NCI-H1092 (cell line): Measurements from ENCODE around the gene GMDS.
A peak's percentile ranks its signal among the peaks of the same experiment; 100 is the strongest.
"Not testable (repeated sequence)": the region's sequence is repeated elsewhere in the genome, so short reads cannot be mapped to it uniquely, and the experiment has no call there.

Experiments
- DNase-seq: peaks from one replicate; lab custom pipeline; 2025; lab: John Stamatoyannopoulos, UW

GMDS gene

DNA sequence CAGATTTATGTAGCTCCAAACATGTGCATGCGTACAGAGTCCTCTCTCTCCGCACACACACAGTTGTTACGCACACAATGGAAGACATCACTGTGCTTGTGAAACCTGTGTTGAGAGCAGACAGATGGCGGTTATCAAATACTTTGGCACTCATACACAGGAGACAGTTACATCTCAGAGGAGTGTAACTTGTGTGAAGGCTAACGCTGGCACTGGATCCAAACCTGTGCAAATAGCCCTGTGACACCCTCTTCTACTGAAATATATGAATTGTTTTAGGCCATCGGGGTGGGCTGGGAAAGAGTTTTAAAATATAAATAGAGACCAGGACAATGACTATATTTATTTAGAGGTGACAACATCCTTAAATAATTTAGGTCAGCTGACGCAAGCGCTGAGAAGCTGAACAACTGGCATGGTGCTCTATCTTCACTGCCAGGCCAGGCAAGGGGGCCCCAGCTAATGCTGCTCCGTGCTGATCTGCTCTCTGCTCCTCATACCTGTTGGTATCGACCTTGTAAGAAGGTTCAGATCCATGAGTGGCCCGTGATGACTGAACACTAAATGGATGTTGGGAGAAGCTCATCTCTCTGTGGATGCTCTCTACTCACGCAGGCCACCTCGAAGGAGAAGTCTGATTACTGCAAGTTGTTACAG, 566.2 kb downstream of the GMDS start:
- peak; percentile 22 for DNase-seq

DNA sequence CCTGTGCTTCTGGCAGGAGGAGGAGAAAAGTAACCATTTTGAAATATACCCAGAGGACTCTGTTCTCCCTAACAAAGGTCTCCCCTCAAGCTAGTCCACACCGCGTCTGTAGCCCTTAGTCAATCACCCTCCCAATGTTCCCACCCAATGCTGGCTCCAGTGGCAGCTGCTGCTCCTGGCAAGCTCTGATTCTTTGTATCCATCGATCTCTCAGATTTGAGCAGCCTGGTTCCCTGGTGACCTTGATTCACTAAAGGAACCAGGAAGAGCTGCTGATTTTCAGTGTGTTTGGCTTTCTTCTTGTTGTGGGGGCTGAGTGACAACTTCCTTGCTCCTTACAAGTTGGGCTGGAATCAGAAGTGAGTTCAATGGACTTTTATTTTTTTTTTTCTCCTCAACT, 567.2 kb downstream of the GMDS start:
- DNase-seq: peak; percentile 39

DNA sequence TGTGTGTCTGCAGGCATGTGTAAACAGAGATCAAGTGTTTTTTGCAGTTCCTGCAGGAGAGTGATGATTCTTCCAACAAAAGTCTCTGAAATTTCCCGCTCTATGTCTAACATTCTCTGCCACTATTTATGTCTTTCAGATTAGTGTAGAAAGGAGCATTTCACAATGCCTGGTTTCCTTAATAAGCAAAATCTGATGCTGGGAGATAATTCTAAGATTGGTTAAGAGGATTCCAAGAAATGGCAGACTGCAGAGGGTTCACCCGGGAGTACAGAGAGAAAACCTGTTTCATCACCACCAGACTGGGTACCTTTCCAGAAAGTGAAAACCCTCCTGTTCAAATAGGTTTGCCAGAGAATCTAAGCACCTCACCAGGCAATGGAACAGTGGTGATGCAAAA, 573.0 kb downstream of the GMDS start:
- DNase-seq: no peak

DNA sequence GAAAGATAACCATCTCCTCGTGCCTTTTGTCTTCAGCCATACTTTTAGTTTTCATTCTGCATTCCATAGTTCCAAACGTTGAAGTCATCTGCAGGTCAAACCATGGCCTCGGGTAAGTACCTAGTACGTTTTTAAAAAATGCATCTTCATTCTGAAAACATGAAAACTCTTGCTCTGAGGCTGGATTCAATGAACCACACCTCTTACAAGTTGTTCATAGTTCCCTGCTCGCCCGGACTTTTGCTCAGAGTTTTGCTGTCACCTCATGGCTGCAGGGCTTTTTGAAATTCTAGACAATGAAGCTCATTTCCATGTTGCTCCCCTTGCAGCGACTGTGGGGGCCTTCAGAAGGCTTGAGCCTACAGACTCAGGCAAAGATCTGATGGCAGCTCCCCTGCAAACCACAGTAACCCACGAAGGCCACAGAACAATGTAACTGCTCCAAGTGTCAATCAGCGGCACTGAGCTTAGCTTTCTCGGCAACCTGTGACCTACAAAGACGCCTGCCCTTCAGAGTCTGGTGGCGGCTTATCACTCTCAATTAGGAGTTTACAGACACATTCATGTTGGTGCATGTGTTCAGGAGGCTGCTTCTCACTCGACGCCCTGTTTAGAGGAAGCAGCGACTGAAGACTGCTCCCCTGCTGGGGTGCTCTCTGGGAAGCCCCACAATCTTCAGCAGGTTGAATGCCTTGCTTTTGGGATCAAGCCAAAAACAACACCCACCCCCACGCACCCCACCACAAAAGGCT, 574.5 kb downstream of the GMDS start:
- no peak for DNase-seq

DNA sequence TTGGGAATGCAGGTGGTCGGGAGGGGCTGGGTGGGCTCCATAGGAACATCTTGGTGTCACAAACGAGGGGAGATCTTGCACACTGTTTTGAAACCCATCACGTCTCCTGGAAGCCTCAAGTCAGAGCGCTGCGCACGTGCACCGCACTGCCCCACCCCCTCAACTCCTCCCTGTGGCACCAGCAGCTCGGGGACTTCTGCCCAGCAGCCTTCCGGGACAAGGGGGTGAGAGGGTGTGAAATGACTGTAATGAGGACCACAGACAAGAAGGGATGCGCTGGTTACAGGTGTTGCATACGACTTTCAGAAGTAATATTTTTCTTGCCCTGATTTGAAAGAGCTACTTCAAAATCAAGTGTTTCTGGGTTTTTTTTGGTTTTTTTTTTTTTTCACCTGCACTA, 575.4 kb downstream of the GMDS start:
- DNase-seq: no peak

DNA sequence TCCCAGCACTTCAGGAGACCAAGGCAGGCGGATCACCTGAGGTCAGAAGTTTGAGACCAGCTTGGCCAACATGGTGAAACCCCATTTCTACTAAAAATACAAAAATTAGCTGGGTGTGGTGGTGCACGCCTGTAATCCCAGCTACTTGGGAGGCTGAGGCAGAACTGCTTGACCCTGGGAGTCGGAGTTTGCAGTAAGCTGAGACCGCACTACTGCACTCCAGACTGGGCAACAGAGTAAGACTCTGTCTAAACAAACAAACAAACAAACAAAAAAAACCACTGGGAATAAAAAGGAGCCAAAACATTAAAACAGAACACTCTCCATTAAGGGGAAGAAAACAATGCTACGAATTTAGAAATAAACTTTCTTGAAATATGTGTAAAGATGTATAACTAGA, 576.9 kb downstream of the GMDS start:
- DNase-seq: not testable (repeated sequence)

DNA sequence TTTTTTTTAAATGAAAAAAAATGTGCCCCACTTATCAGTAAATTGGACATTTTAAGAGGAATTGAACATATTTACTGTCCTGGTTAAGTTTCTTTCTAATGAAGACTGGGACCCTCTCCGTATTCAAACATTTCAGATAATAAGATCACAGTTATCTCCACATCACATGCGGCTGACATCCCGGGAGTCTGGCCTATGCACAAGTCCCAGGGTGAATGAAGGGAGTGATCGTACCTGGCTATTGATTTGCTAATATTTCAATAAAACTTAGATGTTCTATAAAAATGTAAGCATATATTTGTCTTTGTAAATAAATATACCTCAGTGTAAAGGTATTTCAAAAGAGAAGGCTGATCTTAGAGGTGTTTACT, 577.6 kb downstream of the GMDS start:
- DNase-seq: no peak

DNA sequence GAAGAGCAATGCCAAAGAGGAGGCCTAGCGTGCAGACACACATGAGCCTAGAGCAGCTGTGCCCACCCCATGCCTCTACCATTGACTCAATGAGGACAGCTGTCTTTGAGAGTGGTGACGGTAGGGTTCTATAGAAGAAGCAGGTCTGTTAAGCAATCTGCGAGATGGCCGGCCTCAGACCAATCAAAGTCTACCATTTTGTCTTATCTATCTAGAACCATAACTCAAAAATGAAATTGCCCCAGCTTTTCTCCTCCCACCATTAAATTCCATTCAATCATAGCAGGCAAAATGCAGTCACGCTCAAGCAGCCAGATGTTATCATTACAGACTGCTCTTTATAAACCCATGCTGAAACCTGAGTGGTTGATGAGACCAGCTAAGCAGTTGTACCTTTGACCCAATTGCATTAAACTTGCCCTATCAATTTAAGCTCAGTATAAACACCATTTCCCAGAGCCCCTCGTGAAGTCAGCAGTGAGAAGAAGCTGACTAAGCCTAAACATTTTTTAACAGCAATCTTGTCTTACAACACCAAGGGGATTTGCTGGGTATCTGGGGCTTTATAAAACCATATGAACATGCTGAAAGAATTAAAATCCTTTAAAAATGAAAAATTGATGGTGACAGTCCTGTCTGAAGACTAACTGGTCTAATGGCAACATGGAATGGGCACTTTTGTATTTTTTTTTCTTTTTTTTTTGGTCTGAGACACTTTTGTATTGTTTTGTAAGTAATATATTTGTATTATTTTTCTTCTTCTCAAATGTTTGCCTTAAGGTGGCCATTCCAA, 578.2 kb downstream of the GMDS start:
- DNase-seq: no peak

DNA sequence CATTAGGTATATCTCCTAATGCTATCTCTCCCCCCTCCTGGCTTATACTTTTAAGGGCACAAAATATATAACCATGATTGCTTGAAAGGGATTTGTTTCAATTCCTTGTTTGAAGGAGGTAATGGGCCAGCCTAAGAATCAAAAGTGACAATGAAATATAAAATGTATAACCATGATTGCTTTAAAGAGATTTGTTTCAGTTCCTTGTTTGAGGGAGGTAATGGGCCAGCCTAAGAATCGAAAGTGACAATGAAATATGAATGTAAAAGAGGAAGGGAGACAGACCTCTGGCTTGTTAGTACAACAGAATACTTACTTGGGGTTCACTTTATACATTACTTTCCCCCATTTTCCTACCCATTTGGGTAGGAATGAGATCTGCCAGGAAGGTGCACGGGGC, 580.2 kb downstream of the GMDS start:
- no peak for DNase-seq

DNA sequence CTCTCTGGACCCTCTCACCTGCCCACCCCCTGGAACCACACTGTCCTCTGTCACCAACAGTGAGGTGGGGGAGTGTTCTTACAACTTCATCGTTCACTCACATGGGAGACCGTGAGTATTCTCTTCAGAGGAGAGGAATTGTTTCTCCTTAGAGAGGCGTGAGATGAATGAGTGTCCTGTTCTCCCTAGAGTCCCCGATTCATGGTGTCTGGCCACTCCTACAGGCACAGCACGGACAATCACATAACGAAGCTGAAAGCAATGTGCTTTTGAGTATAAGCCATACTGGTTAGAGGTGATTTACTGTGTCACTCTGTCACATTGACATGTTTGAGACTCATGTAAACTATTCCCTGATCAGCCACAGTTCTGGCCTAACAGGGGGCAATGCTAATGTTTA, 581.1 kb downstream of the GMDS start:
- no peak for DNase-seq

DNA sequence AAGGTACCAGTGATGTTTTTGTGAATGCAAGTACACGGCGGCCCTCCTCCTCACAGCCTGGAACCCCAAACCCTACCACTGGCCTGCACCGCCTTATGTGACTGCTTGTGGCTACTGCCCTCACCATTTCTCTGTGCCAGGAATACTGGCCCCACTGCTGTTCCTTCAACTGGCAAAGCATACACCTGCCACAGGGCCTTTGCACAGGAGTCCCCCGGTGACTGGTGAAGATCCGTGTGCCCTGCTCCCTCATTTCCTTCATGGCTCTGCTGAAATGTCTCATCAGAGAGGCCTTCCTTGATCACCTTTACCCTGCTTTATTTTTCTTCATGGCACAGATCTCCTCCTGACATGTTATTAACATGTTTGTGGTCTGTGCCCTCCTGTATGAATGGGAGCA, 581.9 kb downstream of the GMDS start:
- no peak for DNase-seq

DNA sequence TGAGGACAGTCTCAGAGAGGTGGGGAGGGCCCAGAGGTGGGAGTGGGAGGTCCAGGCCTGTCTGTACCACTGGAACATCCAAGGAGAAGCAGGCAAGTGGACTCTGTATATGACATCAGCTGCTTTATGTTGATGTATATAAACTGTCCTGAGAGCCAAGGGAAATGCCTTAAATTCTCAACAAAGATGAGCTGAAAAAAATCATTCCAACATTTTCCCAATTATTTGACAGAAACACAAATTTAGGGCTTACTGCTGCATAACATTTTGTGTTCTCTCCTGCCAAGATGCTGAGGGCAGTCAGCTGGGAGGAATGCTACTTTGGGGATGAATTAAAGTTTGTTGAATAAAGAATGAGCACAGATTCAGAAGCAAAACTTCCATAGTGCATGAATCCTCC, 582.9 kb downstream of the GMDS start:
- no peak for DNase-seq

DNA sequence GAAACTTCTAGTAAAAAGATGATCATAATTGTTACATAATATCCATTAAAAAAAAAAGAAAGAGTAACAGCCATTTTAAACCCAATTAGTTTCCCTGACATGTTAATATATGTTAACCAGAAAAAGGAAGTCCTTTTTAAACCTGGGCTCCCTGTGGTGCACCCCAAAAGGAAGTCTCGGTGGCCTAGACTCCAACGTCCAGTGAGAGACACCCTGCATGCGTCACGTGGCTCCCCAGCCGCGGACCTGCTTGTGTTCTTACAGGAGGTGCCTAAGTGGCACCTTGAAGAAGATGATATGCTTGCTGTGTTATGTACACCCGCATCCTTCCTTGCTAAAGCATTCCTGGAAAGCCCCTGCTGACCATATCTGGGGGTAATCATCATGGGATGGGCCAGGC, 585.6 kb downstream of the GMDS start:
- no peak for DNase-seq

DNA sequence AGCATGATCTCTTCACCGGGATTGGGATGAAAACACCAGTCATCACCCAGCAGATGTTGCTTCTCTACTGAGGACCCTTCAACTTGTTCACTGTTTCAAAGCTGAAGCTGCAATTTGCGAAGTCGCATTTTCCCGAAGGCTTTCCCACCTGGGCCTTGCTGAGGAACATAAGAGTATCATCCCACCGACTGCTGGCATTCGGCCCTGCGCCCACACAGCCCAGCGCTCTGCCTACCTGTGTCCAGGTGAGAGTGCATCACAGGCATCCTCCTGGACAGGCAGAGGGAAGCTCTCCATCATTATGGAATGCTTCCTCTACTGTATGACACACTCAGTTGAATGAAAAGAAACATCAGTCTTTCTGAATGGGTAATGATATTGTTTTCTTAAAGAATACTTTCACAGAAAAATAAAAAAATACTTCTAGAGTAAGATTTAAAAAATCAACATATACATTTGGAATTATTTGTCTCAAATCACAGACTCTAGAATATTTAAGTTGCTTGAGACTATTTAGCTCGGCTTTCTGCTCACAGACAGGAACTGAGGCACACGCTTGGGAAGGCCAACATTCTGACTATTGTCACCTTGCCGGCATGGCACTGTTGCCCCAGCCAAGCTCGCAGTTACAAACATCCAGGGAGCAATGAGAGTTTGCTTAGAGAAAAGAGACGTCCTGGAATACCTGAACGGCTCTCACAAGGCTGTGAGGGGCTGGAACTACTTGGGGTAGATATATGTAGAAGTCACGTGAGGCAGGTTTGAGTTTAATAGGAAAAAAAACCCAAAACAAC, 587.0 kb downstream of the GMDS start:
- no peak for DNase-seq

DNA sequence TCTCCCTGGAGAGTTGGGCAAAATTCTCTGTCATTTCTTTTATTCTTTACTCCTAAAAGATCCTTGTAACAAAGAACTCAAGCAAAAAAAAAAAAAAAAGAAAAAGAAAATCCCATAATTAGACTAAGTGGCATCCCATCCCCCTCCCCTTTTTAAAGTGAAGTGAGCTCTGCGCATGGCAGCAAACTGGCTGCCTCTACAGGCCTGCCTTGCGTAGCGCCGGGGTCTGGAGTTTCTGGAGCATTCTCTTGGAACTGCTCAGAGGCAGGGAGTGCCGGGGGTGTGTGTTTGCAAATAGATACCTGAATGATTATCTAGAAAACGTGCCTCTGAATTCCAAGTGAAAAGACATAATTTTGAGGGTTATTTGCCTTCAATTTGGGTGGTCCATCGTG, 587.6 kb downstream of the GMDS start:
- no peak for DNase-seq

DNA sequence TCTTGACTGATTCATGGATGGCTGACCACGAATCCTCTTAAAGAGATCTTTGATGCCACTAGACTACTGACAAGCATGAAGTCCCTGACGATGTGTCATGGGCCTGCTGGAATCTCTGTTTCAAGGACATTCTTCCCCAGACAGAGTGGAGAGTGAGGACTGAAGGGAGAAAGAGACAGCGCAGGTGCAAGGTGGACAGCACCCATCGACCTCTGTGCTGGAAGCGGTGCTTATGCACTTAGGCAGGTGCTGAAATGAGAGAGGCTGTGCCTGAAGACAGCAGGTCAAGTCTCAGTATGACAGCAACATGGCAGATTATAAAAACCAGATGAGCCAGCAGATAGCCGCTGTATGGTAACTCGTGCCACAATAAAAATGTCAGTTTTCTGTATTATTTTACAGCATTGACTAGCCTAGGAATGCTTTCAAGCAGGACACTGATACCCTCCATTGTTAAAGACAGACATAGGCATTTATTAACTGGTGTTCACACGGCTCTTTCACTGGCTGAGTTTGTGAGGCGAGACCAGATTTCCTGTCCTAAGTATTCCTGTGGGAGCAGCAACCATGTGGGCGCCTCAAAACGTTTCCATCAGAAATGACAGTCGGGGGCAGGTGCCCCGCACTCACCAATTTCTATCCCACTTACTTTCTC, 588.2 kb downstream of the GMDS start:
- no peak for DNase-seq

DNA sequence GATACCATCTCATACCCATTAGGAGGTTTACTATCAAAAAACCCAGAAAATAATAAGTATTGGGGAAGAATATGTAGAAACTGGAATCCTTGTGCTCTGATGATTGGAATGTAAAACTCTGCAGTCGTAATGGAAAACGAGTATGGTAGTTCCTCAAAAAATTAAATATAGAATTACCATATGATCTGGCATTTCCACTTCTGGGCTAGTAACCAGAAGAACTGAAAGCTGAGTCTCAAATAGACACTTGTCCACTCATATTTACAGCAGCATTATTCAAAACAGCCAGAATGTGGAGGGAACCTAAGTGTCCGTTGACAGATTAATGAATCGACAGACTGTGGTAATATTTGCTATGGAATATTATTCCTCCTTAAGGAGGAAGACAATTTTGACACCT, 591.4 kb downstream of the GMDS start:
- no peak for DNase-seq

DNA sequence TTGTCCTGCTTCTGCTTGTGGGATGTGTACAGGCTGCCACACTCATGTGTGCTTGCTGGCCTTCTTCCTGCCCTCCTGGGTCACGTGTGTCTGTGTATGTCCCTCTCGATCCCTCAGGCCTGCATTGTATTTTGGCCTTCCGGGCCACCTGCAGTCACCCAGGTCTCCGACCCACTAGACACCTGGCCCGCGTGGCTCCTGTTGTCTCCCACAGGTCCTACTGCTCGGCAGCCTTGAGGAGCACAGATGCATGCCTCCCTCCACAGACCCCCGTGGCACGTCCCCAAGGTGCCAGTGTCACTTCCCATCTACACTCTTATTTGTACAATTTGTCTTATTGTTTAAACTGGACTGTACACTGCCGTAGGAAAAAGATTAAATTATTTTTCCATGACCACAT, 592.6 kb downstream of the GMDS start:
- no peak for DNase-seq

DNA sequence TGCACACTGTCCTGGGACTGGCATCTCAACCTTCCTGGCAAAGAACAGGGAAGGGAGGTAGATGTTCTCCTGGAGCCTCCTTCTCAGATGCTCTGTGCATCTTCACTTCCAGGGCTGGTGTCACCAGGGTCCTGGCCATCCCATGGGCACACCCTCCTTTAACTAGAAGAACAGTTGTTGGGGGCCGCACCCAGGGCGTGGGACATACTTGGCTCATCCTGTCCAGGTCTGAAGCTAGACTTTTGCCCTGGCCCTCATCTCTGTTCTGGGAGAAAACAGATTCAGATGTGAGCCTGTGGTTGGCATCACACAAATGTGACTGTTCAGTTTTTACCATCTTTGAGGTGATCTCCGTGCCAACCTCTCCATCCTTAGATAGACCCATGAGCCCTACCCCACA, 594.0 kb downstream of the GMDS start:
- no peak for DNase-seq

DNA sequence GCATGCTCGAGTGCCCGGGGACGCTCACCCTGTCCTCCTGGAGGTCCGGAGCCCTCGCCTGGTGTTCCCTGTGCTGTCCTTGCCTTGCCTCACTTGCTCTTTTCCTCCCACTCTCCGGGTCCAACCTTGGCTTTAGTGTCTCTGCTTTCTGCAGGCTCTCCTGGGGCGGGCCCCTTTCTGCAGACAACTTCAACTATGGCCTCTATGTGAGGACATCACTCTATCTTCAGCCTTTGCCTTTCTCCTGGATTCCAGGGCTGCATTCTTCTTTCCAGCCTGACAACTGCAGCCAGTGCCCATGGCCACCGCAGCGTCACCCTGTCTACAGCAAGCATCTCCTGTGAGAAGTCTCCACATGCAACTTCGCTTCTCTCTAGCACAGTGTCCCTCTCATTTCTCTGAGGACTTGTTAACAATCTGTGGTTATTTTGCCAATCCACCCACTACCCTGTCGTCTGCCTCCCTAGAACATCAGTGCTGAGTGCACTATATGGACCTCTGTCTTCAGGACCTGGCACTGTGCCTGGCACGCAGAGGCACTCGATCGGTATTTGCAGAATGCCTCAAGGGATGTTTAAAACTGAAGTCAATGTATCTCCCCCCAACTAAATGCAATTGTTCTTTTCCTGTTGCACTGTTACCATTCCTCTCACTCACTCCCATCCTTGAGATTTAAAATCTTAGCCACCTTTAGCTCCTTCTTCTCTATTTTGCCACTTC, 599.8 kb downstream of the GMDS start:
- DNase-seq: no peak

DNA sequence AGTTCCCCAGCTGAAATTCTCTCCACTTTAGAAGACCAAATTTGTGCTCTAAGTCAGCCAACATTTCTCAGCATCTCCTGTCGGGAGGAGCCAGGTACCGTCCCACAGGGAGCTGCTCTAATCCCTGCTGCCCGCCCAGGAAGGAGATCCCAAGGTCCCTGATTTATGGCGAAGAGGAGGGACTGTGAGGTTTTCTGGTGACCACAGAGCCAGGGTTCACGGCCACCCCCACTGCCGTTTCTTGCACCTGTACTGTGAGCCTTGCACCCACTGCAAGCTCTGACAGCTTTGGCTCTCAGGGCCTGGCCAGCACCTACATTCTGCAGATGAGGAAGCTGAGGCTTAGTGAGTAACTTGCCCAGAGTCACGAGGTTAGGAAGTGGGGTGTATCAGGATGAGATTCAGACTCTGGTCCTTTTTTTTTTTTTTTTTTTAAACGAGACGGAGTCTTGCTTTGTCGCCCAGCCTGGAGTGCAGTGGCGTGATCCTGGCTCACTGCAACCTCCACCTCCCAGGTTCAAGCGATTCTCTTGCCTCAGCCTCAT, 600.8 kb downstream of the GMDS start:
- DNase-seq: no peak
